NK-92 (cell line): Measurements from ENCODE around the gene GATA6.
"Not testable (repeated sequence)": the region's sequence is repeated elsewhere in the genome, so short reads cannot be mapped to it uniquely, and the experiment has no call there.

ENCODE experiments used
- DNase-seq: peaks from one replicate; lab custom pipeline; 2025; ENCODE audit not compliant: unreplicated experiment; lab: John Stamatoyannopoulos, UW

The GATA6 gene

GRCh38 chr18:22203536-22204213 is 34.3 kb downstream of the GATA6 start:
- no peak for DNase-seq

- DNase-seq, result no peak
Measured at GRCh38 chr18:22204214-22204536, 34.8 kb downstream of the GATA6 start.

DNA sequence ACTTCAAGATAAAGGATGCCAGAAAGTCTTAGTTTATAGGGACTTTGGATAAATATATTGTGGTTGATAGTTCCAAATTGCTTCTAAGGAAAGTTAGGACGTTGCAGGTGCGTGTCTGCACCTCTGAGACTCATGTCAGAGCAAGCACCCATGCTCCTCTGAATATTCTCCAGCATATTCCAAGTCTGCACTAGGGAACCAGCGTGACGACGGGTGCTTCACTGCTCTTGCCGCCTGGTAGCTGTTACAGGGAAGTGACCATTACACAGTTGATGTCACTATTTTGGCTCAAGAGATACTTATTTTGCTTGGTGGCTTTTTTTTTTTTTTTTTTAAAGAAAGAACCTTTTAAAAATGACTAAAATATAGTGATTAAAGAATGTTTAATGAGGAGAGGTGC is 35.6 kb downstream of the GATA6 start:
- DNase-seq, result no peak

DNA sequence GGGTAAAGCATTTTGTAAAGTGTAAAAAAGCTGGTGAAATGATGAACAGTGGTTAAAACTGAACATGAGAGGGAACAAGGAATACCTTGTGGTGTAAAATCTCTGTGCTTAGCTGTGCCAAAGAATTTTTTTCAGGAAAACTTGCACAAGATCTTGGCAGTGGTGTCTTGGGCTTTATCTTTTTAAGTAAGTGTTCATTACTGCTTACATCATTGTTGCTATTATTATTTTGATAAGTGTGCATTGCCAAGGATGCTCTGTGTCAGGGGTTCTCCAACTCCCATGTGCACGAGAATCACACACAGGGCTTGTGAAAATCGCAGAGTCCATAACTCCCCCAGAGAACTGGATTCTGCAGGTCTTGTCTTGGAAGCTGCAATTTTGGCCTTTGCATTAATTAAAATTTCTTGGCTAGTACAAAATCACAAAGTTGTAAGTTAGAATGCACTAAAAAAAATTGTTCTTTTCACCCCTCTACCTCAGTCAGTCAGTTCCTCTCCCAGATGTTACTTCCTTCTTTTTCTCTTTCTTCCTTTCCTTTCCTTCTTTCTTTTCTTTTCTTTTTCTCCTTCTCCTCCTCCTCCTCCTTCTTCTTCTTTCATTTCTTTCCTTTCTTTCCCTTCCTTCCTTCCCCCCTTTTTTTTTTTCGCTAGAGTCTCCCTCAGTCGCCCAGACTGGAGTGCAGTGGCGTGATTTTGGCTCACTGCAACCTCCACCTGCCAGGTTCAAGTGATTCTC is 37.8 kb downstream of the GATA6 start:
- DNase-seq, result no peak

DNA sequence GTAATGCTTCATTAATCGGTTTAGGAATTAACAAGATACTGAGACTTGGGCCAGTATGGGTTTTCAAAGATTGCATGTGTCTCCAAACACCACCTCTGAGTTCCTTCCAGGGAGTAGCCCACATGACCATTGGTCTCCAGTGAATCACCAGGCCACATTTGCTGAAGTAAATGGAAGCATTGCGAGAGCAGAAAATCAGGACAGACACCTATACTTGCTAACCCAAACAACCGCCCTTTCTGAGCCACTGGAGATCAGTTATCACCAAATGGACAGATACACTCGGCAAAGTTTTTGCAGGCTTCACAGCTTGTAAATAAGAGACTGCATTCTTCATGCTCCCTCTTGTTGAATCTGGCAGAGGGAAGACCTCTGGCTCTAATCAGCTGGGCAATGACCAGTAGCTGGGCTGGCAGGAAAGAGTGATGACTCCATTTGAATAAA is 40.9 kb downstream of the GATA6 start:
- no peak for DNase-seq

- DNase-seq, result no peak
Measured at GRCh38 chr18:22211657-22212056, 42.3 kb downstream of the GATA6 start.

- DNase-seq, result no peak
Measured at GRCh38 chr18:22213333-22213973, 44.1 kb downstream of the GATA6 start.

DNA sequence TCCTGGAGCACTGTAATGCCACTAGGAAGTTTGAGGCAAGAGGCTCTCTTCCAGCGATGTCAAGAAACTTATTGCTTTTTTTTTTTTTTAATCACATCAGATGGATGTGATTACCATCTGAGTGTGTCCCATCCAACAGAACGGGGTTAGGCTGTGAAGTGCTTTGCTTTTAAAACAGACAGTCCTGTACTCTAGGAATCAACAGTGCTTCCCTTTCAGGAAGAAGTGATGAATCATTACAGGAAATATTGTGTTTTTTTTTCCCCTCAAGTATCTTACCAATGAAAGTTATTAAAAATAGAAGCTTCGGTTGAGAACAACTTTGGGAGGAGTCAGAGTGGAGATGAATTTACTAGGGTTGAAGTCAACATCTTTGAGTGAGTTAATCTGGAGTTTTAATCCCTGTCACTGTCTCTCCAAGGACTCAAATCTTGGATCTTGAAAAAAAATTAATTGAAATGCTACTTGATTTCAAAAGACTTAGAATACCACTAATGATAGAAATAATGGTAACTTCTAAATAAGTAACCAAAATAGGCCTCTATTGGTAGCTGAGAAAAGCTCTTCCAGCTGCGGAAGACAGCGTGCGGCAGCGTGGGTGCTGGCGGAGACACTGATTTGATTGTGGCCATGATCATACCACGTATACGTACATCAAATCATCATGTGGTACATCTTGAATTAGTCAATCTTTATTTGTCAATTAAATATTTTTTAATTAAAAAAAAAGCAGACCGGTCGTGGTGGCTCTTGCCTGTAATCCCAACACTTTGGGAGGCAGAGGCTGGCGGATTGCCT is 45.5 kb downstream of the GATA6 start:
- no peak for DNase-seq

GRCh38 chr18:22218835-22219234 is 49.4 kb downstream of the GATA6 start:
- no peak for DNase-seq

DNA sequence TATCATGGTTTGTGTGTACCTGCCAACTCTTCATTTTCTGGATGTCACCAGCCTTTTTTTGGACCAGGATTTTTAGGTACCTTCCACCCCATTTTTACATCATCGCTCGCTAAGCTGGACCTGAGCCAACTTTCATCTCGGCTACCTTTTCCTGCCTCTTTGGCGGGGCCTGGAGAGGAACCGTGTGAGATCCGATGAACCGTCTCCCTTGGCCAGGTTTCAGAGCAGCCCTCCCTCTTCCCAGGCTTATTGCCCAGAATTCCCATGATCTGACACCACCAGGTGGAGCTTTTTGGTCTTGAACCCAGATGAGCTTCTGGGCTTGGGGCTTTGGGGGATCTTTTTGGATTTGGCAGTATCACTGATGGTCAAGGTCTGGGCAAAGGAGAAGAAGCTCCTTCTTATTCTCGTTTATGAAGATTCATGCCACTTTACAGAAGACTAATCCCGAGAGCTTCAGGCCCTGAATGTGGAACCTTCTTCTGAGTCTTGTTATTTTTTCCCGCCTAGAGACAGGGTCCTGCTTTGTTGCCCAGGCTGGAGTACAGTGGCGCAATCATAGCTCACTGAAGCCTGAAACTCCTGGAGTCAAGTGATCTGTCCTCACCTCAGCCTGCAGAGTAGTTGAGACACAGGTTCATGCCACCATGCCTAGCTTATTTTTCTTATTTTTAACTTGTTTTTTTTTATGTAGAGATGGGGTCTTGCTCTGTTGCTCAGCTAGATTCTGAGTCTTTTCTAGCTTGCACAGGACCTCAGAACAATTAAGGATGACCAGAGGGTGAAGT is 50.4 kb downstream of the GATA6 start:
- DNase-seq, result no peak

DNA sequence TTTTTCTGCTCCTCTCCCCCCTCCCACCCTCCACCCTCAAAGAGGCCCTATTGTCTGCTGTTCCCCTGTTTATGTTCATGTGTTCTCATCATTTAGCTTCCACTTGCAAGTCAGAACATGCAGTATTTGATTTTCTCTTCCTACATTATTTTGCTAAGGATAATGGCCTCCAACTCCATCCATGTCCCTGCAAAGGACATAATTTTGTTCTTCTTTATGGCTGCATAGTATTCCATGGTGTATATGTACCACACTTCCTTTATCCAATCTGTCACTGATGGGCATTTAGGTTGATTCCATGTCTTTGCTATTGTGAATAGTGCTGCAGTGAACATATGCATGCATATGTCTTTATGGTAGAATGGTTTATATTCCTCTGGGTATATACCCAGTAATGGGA is 51.2 kb downstream of the GATA6 start:
- DNase-seq, result not testable (repeated sequence)

GRCh38 chr18:22221350-22221749 is 52.0 kb downstream of the GATA6 start:
- DNase-seq, result no peak

DNA sequence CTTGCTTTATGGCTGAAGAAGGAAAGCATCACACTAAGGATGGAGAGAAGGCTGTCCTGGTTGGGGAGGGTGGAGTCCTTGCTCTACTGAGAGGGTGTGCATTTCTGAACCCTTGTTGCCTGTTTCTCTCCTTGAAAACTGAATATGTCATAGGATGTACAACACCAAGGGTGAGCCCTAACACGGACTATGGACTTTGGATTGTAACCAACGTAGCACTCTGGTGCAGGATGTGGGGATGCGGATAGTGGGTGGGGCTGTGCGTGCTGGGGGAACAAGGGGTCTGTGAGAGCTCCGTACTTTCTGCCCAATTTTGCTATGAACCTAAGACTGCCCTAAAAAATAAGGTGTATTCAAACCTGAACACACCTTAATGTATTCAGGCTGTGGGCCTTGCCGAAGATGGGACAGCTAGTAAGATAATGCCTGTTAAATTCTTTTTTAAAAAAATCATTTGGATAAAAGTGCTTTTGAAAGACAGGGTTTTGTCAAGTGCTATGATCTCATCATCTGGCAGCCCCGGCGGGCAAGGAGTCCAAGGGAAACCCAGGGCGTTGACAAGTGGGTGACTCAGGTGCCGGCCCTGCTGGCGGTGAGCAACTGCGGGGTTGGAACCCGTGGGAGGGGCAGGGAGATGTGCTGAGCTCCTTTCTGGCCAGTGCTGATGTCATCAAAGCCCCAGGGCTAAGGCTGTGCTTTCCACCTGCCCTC is 54.0 kb downstream of the GATA6 start:
- no peak for DNase-seq

DNA sequence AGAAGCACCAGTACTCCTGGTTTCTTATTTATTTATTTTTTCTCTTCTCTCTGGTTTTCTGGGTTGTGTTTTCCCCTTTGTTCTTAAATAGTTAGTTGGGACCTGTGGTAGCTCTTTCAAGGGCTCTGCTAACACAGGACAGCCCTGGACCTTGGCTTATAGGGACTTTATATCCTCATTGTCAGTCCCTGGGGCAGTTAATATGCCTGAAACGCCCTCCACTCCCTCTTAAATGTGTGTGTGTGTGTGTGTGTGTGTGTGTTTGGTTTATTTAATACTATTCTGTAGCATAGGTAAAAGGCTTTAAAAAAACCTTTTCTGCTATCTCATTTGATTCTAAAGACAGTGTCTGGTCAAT is 54.6 kb downstream of the GATA6 start:
- DNase-seq, result no peak

GRCh38 chr18:22224339-22224738 is 55.0 kb downstream of the GATA6 start:
- DNase-seq, result no peak

GRCh38 chr18:22226801-22227200 is 57.4 kb downstream of the GATA6 start:
- no peak for DNase-seq

- no peak for DNase-seq
Measured at GRCh38 chr18:22228976-22229375, 59.6 kb downstream of the GATA6 start.

GRCh38 chr18:22229456-22230124 is 60.2 kb downstream of the GATA6 start:
- DNase-seq, result no peak

DNA sequence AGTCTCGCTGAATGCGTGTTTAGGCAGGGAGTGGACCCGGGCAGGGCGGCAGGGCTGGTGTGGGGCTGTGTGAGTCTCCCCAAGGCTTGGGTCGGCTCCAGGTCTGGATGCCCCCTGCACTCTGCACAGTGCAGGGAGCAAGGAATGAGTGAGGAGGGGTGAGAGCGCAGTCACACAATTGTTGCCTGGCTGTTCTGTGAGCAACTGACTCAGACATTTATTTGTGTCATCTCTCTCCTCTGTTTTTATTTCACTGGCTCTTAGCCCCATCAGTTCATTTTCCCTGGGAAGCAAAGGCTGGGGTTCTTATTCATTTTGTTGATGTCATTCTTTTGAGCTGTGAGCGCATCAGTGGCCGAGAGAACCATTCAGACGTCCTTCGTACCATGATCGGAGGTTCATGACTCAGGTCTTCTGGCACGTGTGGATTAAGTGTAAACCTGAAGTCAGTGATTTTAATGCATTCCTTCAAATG is 61.1 kb downstream of the GATA6 start:
- no peak for DNase-seq

DNA sequence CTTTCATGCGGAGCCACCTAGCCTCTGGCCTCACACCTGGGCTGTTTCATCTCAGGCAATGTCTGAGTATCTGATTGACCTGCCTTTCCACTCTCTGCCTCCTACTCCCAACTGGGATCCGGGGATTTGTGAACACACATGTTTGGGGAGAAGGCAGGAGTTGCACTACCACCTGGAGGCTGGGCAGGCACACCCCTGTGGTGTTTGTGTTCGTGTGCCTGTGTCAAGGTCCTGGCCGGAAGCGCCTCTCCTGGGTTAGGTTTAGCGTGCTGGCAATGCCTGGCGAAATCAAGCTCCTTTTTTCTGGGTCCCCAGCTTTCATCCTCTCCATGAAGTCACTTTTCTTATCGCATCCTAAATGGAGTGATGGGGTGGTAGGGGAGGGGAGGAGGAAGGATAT is 63.9 kb downstream of the GATA6 start:
- DNase-seq, result no peak
